K562 (cell line): ENCODE measurements around the gene UBE2H. TPM values are rescaled to one million over a fixed set of nuclear protein-coding genes. Genes with fewer than 3 reads are reported as not detected.

Experiments used
- ATAC-seq: fragments of 200-7000 bp; cut with Tn5 transposase; 3 replicates; pipeline ENCODE4 v1.9.1; 2020; ENCODE audit warnings: moderate library complexity
- BruUV-seq: library from RNA; stranded (reverse); fragments of 400-500 nt; replicated peaks from 2 replicates; lab custom pipeline; 2021; lab: Mats Ljungman, UMichigan
- CTCF ChIA-PET: fragments of 300-600 bp; formaldehyde crosslinking; extraction: SDS; loops from one replicate; lab custom pipeline; 2021; ENCODE audit warnings: low intra/inter-chr PET ratio; lab: Yijun Ruan, JAX
- POLR2A ChIA-PET: fragments of 300-600, 350-650 bp; sonication (Branson Sonifier 250); formaldehyde crosslinking; extraction: SDS; loops from one replicate; lab custom pipeline; 2021; ENCODE audit warnings: antibody characterized with exemption, inconsistent platforms; lab: Yijun Ruan, JAX
- DNase-seq, 4 experiments: peaks; one replicate each; pipeline versions ENCODE4 v3.0.0 to v3.0.0-alpha.2; 2011 to 2018; ENCODE audit warnings: low spot score in 3 of 4, mixed read lengths in 3 of 4; ENCODE audit errors: extremely low read depth in 1 of 4
- FAIRE-seq: peaks from 2 replicates; lab custom pipeline; 2011; peaks lifted over from hg19 to GRCh38; lab: Jason Lieb, UNC
- H2AFZ ChIP-seq: 2 replicates; pipeline ENCODE4 v1.6.0; 2011; ENCODE audit warnings: low read depth, low read length, control low read depth, inconsistent platforms
- H3K27ac ChIP-seq: fragments of 200-600 bp; 3 replicates; pipeline ENCODE4 v1.8.0; 2011; ENCODE audit warnings: low read depth, mild to moderate bottlenecking, control low read depth, inconsistent platforms, low read length, moderate library complexity, mixed read lengths; ENCODE audit errors: extremely low read depth
- H3K27me3 ChIP-seq, 2 experiments: fragments of 300-600 bp in 1 of 2; 2 replicates in 1 of 2; 3 replicates in 1 of 2; pipeline versions ENCODE4 v1.6.0 to v1.8.0; 2011; ENCODE audit warnings: inconsistent platforms in 2 of 2, low read length in 2 of 2, mild to moderate bottlenecking in 1 of 2, mixed read lengths in 1 of 2, moderate library complexity in 1 of 2; ENCODE audit not compliant: control insufficient read depth in 2 of 2, insufficient read depth in 2 of 2
- H3K36me3 ChIP-seq: fragments of 300-600 bp; 3 replicates; pipeline ENCODE4 v1.8.0; 2011; ENCODE audit warnings: mild to moderate bottlenecking, low read length, inconsistent platforms; ENCODE audit not compliant: control insufficient read depth, insufficient read depth
- H3K4me1 ChIP-seq, 2 experiments: fragments of 200-600 bp in 1 of 2; replicated peaks in 1 of 2; 2 replicates in 1 of 2; 3 replicates in 1 of 2; pipeline versions ENCODE4 v1.5.1 to v1.8.0; 2011; ENCODE audit warnings: inconsistent platforms in 2 of 2, low read length in 2 of 2, mild to moderate bottlenecking in 1 of 2, mixed read lengths in 1 of 2, moderate library complexity in 1 of 2; ENCODE audit not compliant: control insufficient read depth in 2 of 2, insufficient read depth in 2 of 2
- H3K4me2 ChIP-seq: 2 replicates; pipeline ENCODE4 v1.6.1; 2011; ENCODE audit warnings: low read length, control low read depth, inconsistent platforms, mixed read lengths; ENCODE audit not compliant: insufficient read depth
- H3K4me3 ChIP-seq: fragments of 200-600 bp; sonication (generic), shearing (Covaris generic); 2 replicates; pipeline ENCODE4 v1.5.1; 2016; ENCODE audit warnings: control low read depth, inconsistent platforms
- H3K79me2 ChIP-seq: fragments of 200-600 bp; 3 replicates; pipeline ENCODE4 v1.8.0; 2011; ENCODE audit warnings: low read length, inconsistent platforms; ENCODE audit not compliant: control insufficient read depth, insufficient read depth
- H3K9ac ChIP-seq, 2 experiments: 2 replicates each; pipeline versions ENCODE4 v1.6.0 to v1.6.1; 2011; ENCODE audit warnings: low read depth in 2 of 2, low read length in 2 of 2, control low read depth in 1 of 2, inconsistent platforms in 1 of 2, mild to moderate bottlenecking in 1 of 2, mixed read lengths in 1 of 2; ENCODE audit not compliant: insufficient read depth in 1 of 2
- H3K9me1 ChIP-seq: one replicate; pipeline ENCODE4 v1.6.0; 2011; ENCODE audit warnings: inconsistent platforms, mild to moderate bottlenecking, low read length, moderate library complexity; ENCODE audit not compliant: control insufficient read depth, insufficient read depth
- H3K9me3 ChIP-seq: replicated peaks from 2 replicates; pipeline ENCODE4 v1.5.1; 2011; ENCODE audit warnings: low read depth, low read length, inconsistent platforms; ENCODE audit not compliant: control insufficient read depth, insufficient read depth
- H4K20me1 ChIP-seq: replicated peaks from 2 replicates; pipeline ENCODE4 v1.6.1; 2011; ENCODE audit warnings: low read length, inconsistent platforms, mixed read lengths; ENCODE audit not compliant: control insufficient read depth, insufficient read depth
- ADNP ChIP-seq: fragments of 200-800 bp; sonication (Bioruptor generic); IDR thresholded peaks from 2 replicates; pipeline ENCODE4 v1.6.1; 2016; ENCODE audit warnings: missing genetic modification characterization, missing compliant biosample characterization
- FOXA1 ChIP-seq: fragments of 450-650 bp; IDR thresholded peaks from 2 replicates; pipeline ENCODE4 v1.6.1; 2016; ENCODE audit warnings: mild to moderate bottlenecking, borderline replicate concordance
- HDAC8 ChIP-seq: fragments of 450-650 bp; IDR thresholded peaks from 2 replicates; pipeline ENCODE4 v1.6.1; 2016; ENCODE audit warnings: mild to moderate bottlenecking, missing genetic modification characterization, moderate library complexity, missing compliant biosample characterization
- HNRNPLL ChIP-seq: fragments of 200-400 bp; formaldehyde crosslinking; IDR thresholded peaks from 2 replicates; pipeline ENCODE4 v1.6.1; 2017; ENCODE audit warnings: low read length, low read depth, mild to moderate bottlenecking; ENCODE audit not compliant: poor library complexity, severe bottlenecking
- ZNF134 ChIP-seq: fragments of 250-450 bp; sonication (Bioruptor Pico); conservative IDR thresholded peaks from 2 replicates; pipeline ENCODE4 v1.4.0; 2020
- WGBS: fragments of 100-300 bp; shearing (Covaris generic); methylation state at CpG from one replicate; pipeline ENCODE4 v1.1.6; 2016; ENCODE audit warnings: low coverage, mixed read lengths; ENCODE audit not compliant: insufficient coverage; ENCODE audit errors: missing lambda C conversion rate; 5-methylcytosine and 5-hydroxymethylcytosine counted together
- in situ Hi-C: fragments of 300-500 bp; cut with MboI; formaldehyde crosslinking; loops from 4 replicates; pipeline ENCODE4 v1.15.0; 2018; ENCODE audit warnings: inconsistent platforms, mixed read lengths
- intact Hi-C: fragments of 100-400 bp; cut with micrococcal nuclease; formaldehyde crosslinking; loops from 2 replicates; pipeline ENCODE4 v1.14.2; 2022
- polyA plus RNA-seq, 8 experiments: library from polyadenylated mRNA; depleted of rRNA in 4 of 8; stranded (reverse) in 5 of 8; unstranded in 3 of 8; fragments of >200 nt; fragmentation: Nextera tagmentation in 2 of 8; fragmentation: Illumina TruSeq in 1 of 8; extraction: Ambion mirVana in 2 of 8; extraction: Trizol in 1 of 8; gene quantifications; 2 replicates each; pipeline versions ENCODE4 v1.2.1 to v1.2.3, GENCODE V29; 2011 to 2014; ENCODE audit warnings: inconsistent platforms in 1 of 8, missing spikeins in 1 of 8
- total RNA-seq, 7 experiments: library from RNA; depleted of rRNA in 6 of 7; stranded (reverse); fragments of >200 nt in 6 of 7; fragmentation: Illumina TruSeq in 2 of 7; extraction: Trizol in 2 of 7; gene quantifications; 2 replicates each; pipeline versions ENCODE4 v1.2.1 to v1.2.3, GENCODE V29; 2011 to 2021; ENCODE audit warnings: low replicate concordance in 1 of 7
- TF ChIP-seq, protein P1 (sequence below): fragments of 450-650 bp; IDR thresholded peaks from 2 replicates; pipeline ENCODE4 v1.6.1; 2016; ENCODE audit warnings: mild to moderate bottlenecking
- TF ChIP-seq, protein P2 (sequence below): fragments of 450-650 bp; formaldehyde crosslinking; conservative IDR thresholded peaks from 2 replicates; pipeline ENCODE4 v1.4.0; 2022; ENCODE audit warnings: mild to moderate bottlenecking, missing genetic modification characterization

UBE2H gene
- total and polyA plus RNA-seq, 9 of the 15 experiments (the other 6 are each of a cell fraction or from before 2014, with no cell fraction given) = 6.3 to 33.0 (median 13.3) TPM

DNA sequence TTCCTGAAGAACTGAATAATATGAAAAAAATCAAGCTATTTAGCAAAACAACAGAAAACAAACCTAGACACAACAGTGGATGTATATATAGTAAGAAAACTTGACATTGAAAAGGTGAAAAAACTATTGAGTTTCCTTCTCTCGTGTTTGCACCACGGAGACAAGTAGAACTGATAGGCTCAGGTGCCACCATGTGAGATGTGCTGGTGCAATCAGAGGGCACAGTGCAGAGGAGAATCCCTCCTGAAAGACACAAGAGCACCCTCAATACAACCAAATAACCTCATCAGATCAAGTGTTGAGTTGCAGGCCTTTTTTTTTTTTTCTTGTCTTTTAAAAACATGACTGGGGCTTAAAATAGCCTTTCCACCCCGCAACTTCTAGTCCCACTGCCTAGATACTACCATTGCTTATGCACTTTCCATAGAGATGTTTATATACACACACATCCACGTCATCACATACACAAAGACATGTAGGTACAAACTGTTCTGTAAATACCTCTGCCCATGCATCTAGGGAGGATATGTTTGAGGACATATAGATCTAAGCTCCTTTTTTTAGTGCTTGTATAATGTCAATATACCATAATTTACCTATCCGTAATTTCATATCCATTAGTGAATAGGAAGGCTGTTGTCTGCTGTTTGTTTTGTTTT is 54.1 kb downstream of the UBE2H start:
- Histone ChIP-seq H3K79me2 (no peaks in the 10 kb centered on the region), H3K4me1 (peaks cover 0 to 6% of the 10 kb centered on the region in 2 experiments; a peak in 4 of 5 replicates), H3K9ac (no peak overlapping the region), H3K4me3 (no peak overlapping the region), H4K20me1 (no peaks in the 10 kb centered on the region), H3K9me1 (no peaks in the 10 kb centered on the region), H3K27ac (no peak overlapping the region), H3K9me3 (no peaks in the 10 kb centered on the region), H3K36me3 (no peaks in the 10 kb centered on the region), H3K27me3 (no peaks in the 10 kb centered on the region), H2AFZ (no peak overlapping the region), H3K4me2 (no peak overlapping the region)
- no peak for FAIRE-seq
- WGBS = 48% methylated on average over 5 of the region's 5 CpGs
- TF ChIP-seq, protein P1, sequence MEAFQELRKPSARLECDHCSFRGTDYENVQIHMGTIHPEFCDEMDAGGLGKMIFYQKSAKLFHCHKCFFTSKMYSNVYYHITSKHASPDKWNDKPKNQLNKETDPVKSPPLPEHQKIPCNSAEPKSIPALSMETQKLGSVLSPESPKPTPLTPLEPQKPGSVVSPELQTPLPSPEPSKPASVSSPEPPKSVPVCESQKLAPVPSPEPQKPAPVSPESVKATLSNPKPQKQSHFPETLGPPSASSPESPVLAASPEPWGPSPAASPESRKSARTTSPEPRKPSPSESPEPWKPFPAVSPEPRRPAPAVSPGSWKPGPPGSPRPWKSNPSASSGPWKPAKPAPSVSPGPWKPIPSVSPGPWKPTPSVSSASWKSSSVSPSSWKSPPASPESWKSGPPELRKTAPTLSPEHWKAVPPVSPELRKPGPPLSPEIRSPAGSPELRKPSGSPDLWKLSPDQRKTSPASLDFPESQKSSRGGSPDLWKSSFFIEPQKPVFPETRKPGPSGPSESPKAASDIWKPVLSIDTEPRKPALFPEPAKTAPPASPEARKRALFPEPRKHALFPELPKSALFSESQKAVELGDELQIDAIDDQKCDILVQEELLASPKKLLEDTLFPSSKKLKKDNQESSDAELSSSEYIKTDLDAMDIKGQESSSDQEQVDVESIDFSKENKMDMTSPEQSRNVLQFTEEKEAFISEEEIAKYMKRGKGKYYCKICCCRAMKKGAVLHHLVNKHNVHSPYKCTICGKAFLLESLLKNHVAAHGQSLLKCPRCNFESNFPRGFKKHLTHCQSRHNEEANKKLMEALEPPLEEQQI = no peak
- TF ChIP-seq HNRNPLL = no peak
- TF ChIP-seq ZNF134 (CRISPR knock-in tag) = no peak
- TF ChIP-seq FOXA1 = no peak
- TF ChIP-seq HDAC8 (tag) = no peak
- TF ChIP-seq, protein P2, sequence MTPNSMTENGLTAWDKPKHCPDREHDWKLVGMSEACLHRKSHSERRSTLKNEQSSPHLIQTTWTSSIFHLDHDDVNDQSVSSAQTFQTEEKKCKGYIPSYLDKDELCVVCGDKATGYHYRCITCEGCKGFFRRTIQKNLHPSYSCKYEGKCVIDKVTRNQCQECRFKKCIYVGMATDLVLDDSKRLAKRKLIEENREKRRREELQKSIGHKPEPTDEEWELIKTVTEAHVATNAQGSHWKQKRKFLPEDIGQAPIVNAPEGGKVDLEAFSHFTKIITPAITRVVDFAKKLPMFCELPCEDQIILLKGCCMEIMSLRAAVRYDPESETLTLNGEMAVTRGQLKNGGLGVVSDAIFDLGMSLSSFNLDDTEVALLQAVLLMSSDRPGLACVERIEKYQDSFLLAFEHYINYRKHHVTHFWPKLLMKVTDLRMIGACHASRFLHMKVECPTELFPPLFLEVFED (CRISPR knock-in tag) = no peak
- no peak for TF ChIP-seq ADNP (tag)
- in situ Hi-C loops = no loop called here
- ChIA-PET CTCF (no interaction called here), POLR2A (interaction anchor here (1.0 to 1.3 kb wide), 6 partner anchors 8 to 22 kb away, joined by 3 to 6 read pairs (median 4); no protein-coding TSS in a partner anchor)
- no peak for DNase-seq
- no peak for ATAC-seq
- intact Hi-C loops = no loop called here
- no TSS peak for BruUV-seq
